ENCODE results near the gene RAD51B. TPM values are rescaled to one million over a fixed set of nuclear protein-coding genes. Genes with fewer than 3 reads are reported as not detected.

Gene RAD51B
- total RNA-seq, 2 donors from 2014 or later: 13.7 to 15.1 TPM

GRCh38 chr14:68512088-68512487, 692.5 kb downstream of the RAD51B start:
- DNase-seq (ENCODE audit: low spot score): no peak
- intact Hi-C loops (cut with DNase I): no loop called here

DNA sequence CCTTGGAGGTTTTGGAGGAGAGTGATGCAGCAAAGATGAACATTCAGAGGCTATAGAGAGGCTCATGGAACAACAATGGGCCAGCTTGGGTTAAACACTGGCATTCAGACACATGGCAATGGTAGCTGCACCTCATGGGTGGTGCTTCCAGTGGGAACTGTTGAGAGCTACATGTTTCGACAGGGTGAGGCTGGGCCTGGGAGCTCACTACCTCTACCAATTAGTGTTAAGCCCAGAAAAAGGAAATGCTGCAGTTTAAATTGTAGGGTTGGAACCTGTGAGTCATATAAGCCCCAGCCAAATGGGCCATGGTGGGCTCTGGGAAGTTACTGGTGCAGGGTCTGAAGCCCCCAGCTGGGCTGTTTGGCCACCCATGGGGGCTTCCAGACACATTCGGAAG, 693.6 kb downstream of the RAD51B start:
- DNase-seq (ENCODE audit: low spot score): no peak
- intact Hi-C loops (cut with DNase I): no loop called here

DNA sequence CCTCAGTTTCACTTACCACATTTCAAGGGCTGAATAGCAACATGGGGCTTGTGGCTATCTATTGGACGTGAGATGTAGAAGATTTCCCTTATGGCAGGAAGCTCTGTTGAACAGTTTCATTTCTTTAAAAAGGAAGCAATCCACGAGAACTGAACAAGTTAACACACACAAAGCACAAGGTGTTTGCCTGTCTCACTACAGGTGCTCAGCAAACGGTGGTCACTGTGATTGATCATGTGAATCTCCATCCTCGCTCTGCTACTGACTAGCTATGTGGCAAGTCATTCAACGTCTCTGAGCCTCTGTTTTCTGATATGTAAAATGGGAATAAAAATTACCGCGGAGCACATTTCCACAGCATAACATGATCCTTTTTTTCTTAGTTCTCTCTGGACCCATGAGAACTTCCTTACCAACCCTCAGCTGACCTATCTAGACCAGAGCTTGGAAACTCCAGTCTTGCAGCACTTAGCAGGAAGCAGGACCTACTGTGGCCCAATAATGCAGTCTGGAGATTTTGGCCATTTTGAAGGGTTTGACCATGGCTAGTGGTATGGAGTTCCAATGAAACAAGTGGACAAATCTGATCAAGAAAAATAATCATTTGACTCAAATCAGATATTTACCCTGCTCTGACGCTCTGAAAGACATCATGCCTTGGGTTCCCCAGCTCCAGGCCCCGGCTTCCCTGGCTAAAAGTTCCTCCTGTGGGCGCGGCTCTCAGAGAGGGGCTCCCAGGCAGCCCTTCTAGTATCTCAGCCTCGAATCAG, 694.4 kb downstream of the RAD51B start:
- no peak for DNase-seq (ENCODE audit: low spot score)
- intact Hi-C loops (cut with DNase I): no loop called here

- intact Hi-C loops (cut with DNase I): no loop called here
- no peak for DNase-seq (ENCODE audit: low spot score)
Measured at GRCh38 chr14:68514608-68515194, 695.1 kb downstream of the RAD51B start.

DNA sequence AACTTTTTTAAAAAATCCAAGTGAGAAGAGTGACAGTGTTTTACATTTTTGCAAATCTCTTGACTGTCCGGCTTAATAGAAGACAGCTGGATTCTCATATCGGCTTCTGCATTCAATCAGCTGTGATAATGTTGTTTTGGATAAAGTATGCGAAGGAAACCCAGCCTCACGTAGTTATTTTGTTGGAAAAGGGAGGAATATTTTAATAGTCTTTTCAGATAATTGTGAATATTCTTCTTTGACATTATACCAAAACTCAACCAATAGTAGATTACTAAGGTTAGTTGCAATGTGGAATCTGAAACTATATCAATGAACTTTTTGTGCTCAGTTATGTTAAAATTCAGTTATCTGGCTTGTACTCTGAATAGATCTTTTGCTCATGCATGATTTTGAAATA, 696.8 kb downstream of the RAD51B start:
- intact Hi-C loops (cut with DNase I): no loop called here
- DNase-seq (ENCODE audit: low spot score): no peak

DNA sequence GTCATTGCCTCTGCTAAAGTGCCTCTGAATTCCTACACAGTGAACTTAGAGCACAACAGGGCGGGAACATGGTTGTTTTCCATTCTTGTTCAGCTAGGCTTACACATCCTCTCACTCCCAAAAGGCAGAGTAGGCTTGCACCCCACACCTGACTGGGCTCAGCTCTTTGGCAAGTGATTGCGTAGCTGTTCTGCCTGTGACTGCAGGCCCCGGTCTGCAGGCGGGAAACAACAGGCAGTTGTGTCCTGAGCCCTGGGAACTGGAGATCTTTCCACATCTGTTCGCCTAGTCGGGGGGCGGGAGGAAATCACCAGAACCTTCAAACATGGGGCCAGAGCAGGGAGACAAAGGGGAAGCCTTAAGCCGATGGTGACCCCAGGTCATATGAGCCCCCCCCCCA, 698.6 kb downstream of the RAD51B start:
- DNase-seq (ENCODE audit: low spot score): no peak
- intact Hi-C loops (cut with DNase I): no loop called here

DNA sequence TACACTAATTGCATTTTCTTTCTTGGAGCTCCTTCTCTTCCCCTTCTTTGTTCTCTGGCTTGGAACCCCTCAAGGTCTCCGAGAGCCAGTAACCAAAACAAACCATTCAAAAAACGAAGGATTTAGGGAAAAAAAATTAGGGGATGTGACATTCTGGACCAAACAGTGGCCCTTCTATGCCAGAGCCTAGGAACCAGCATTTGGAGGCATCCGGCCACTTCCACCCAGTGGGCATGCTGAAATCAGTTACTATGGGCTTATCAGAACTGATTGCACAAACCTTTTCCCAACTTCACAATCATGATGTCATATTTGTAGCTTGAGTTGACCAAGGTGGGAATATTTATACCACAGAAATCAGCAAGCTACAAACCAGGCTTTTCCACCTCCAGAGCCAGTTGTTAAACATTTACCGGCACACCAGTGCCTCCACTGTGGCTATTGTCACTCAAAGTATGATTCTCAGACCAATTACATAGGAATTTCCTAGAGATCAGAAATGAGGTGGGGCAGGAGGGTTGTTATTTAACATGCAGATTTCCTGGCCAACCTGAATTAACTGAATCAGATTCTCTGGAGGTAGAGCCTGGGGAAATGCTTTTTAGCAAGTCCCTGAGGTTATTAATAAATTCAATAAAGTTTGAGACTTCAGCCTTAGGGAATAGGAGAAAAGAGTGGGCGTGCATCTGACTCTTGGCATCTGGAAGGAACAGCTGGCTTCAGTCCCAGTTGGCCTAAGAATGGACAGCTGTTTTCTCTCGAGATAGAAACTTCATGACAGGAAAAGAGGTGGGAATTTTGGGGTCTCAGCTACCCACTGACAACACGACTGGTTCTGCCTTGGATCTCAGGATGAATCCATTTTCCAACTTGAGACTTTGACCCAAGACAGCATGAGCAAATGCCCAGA, 699.4 kb downstream of the RAD51B start:
- intact Hi-C loops (cut with DNase I): no loop called here
- DNase-seq (ENCODE audit: low spot score): no peak

GRCh38 chr14:68519671-68520187, 700.1 kb downstream of the RAD51B start:
- DNase-seq (ENCODE audit: low spot score): no peak
- intact Hi-C loops (cut with DNase I): no loop called here

DNA sequence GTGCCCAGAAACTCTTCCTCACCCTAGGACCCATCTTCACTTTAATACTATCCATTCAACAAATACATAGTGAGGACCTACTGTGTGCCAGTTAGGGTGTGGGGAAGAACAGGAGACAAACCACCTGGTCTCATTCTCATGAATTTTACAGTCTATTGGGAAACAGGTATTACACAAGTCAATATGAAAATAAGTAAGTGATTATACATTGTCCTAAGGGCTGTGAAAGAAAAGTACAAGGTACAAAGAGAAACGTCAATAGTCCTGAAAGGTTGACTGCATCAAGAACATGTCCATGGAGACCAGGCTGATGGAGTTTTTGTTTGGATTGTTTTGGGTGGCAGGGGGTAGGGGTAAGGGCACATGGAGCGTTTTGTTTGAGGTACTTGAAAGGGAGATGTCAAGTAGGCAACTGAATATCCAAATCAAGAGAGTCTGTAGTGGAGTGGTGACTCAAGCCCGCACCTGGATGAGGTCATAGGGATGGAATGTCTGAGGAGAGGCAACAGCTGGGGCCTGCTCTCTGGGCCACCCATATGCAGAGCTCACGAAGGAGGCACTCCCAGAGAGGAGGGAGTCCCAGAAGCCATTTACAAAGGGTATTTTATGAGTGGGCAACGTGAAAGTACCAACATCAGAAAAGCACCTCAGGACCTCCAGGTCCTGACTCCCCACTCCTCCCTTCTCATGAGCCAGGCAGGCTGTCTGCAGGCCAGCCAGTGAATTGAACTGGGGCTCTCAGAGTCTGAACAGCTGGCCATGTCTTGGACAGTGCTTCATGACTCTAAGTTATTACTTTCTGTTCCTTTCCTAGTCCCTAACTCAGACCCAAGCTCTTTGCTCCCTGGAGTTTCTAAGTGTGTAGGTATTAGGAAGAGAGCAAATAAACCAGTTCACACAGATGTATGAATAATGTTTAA, 701.3 kb downstream of the RAD51B start:
- intact Hi-C loops (cut with DNase I): no loop called here
- no peak for DNase-seq (ENCODE audit: low spot score)

DNA sequence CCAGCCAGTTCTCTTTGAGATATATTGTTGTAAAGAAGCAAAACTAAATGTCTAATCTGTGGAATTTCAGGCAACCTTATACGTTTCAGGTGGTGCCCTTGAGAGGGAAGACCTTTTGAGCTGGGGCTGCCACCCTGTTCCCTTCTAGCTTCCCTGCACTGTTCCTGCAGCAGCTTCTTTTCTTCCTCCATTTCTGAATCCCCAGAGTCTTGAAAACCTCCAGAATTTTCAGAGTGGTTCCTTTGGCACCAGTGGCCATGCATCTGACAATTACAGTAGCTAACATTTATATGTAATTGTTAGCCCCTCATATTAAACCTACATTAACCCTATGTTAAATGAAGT, 702.0 kb downstream of the RAD51B start:
- no peak for DNase-seq (ENCODE audit: low spot score)
- intact Hi-C loops (cut with DNase I): no loop called here

- no peak for DNase-seq (ENCODE audit: low spot score)
- intact Hi-C loops (cut with DNase I): no loop called here
Measured at GRCh38 chr14:68521961-68522509, 702.5 kb downstream of the RAD51B start.

DNA sequence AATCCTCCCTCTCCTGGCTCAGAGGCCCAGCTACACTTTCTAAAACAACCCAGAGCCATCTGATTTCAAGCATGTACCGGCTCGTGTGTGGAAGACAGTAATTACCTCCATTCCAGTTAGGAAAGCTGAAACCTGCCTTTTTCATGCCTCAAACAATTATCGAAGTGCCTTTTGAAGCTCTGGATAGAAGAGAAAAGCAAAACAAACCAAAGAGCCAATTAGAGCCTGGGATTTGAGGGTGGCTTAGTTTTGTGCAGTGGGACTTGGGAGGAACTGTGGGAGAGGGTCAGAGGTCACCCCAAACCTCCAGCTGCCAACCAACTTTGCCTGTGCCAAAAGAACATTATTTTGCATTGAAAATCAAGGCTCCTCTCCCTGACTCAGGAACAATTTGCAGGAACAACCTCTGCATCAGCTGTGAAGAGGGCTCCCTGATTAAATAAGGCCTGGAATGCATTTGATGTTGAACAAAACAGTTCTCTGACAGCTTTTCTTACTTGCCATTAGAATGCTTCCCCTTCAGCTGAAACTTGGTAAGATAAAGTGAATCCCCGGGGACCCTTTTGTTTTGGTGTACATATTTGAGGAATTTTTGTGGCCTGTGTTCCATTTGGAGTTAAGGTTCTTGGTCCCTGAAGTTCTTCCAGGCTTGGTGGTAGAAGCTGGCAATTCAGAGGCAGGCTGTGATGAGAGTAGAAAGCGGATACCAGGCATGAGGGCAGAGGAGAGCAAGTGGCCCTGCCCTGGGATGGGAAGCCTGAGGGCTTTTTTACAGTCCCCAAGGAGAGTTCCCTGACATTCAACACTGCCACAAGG, 703.1 kb downstream of the RAD51B start:
- DNase-seq (ENCODE audit: low spot score): no peak
- intact Hi-C loops (cut with DNase I): no loop called here

GRCh38 chr14:68523326-68523610, 703.7 kb downstream of the RAD51B start:
- intact Hi-C loops (cut with DNase I): no loop called here

GRCh38 chr14:68523989-68524725, 704.6 kb downstream of the RAD51B start:
- DNase-seq (ENCODE audit: low spot score): no peak
- intact Hi-C loops (cut with DNase I): no loop called here

More at GRCh38 chr14:68523326-68523610, 703.7 kb downstream of the RAD51B start:
- no peak for DNase-seq (ENCODE audit: low spot score)

DNA sequence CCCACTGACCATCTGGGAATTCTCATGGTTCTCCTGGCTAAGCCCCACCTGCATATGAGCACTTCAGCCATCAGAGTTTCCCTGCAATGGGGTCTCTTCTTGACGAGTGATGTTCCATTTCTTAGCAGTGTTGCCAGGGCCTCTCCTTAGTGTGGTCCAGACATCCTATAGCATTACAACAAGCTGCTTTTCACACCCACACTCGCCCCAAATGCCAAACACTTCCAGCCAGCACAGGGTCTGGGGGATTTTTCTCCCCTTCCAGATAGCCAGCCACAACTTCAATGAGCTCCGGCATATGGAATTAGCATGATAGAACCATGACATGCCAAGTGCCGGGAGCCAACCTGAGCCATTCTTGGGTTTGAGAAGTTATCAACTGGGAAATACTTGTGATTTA, 705.9 kb downstream of the RAD51B start:
- no peak for DNase-seq (ENCODE audit: low spot score)
- intact Hi-C loops (cut with DNase I): no loop called here

- no peak for DNase-seq (ENCODE audit: low spot score)
Measured at GRCh38 chr14:68526512-68527091, 707.0 kb downstream of the RAD51B start.

DNA sequence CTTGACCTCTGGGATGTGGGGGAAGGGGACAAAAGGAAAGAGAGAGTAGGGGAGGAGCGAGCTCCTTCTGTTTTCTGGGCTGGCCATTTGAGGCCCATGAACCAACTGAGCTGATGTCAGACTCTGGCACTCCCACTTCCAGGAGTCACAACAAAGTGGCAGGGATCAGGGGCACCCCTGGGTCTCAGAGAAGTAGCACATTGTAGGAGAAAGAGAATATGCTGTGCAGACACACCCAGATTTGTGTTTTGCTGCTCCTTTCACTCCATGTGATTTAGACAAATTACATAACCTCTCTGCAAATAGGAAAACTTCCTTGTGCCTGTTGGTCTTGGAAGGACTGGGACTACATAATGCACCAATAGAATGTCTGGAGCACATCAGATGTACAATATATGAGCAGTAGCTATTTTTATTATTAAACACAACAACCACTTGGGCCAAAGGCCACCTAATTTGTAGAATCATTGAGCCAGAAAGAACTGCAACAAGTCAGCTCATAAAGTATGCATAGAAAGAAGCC, 707.8 kb downstream of the RAD51B start:
- no peak for DNase-seq (ENCODE audit: low spot score)
- intact Hi-C loops (cut with DNase I): no loop called here

More at GRCh38 chr14:68526512-68527091, 707.0 kb downstream of the RAD51B start:
- intact Hi-C loops (cut with DNase I): no loop called here
